ENCODE measurements around the gene CAMK2B. TPM values are rescaled to one million over a fixed set of nuclear protein-coding genes. Genes with fewer than 3 reads are reported as not detected.

Gene CAMK2B
- total RNA-seq, 1 experiment from 2014 or later: not detected

- TF ChIP-seq CTCF (IDR thresholded peaks at IDR 0.05; ENCODE audit: unreplicated experiment): no peak
- CTCF ChIA-PET: interaction anchor here (0.7 to 2.3 kb wide), 6 partner anchors 12 to 358 kb away, joined by 3 to 6 read pairs (median 3); partner anchors contain the start of gene YKT6
- Mint-ChIP-seq H3K4me3 (ENCODE audit: low read depth, unreplicated experiment) (no peak overlapping the region), H3K36me3 (ENCODE audit: insufficient read depth, unreplicated experiment) (peaks cover 27% of the 10 kb centered on the region), H3K27me3 (ENCODE audit: unreplicated experiment) (peaks cover 13% of the 10 kb centered on the region), H3K4me1 (ENCODE audit: low read depth, unreplicated experiment) (no peaks in the 10 kb centered on the region), H3K27ac (ENCODE audit: unreplicated experiment) (no peak overlapping the region), H3K9me3 (ENCODE audit: low read depth, unreplicated experiment) (no peaks in the 10 kb centered on the region)
- DNase-seq: no peak
- intact Hi-C loops (cut with micrococcal nuclease; ENCODE audit: unreplicated experiment): no loop called here
- no TSS peak for BruUV-seq (replicated peaks)
Observed at GRCh38 chr7:44212581-44213184, 112.7 kb downstream of the CAMK2B start.

- Mint-ChIP-seq H3K9me3 (ENCODE audit: low read depth, unreplicated experiment) (no peaks in the 10 kb centered on the region), H3K27ac (ENCODE audit: unreplicated experiment) (no peak overlapping the region), H3K36me3 (ENCODE audit: insufficient read depth, unreplicated experiment) (peaks cover 27% of the 10 kb centered on the region), H3K4me1 (ENCODE audit: low read depth, unreplicated experiment) (no peaks in the 10 kb centered on the region), H3K27me3 (ENCODE audit: unreplicated experiment) (peaks cover 6% of the 10 kb centered on the region), H3K4me3 (ENCODE audit: low read depth, unreplicated experiment) (no peak overlapping the region)
- DNase-seq: no peak
- no peak for TF ChIP-seq CTCF (IDR thresholded peaks at IDR 0.05; ENCODE audit: unreplicated experiment)
- CTCF ChIA-PET: interaction anchor here (0.7 to 2.3 kb wide), 4 partner anchors 12 to 359 kb away, joined by 3 to 6 read pairs (median 4); partner anchors contain the start of gene YKT6
- no TSS peak for BruUV-seq (replicated peaks)
- intact Hi-C loops (cut with micrococcal nuclease; ENCODE audit: unreplicated experiment): no loop called here
Observed at GRCh38 chr7:44212018-44212417, 113.4 kb downstream of the CAMK2B start.

GRCh38 chr7:44211126-44211675, 114.2 kb downstream of the CAMK2B start:
- TF ChIP-seq CTCF (IDR thresholded peaks at IDR 0.05; ENCODE audit: unreplicated experiment): no peak
- H3K9me3 Mint-ChIP-seq (ENCODE audit: low read depth, unreplicated experiment): no peaks in the 10 kb centered on the region
- no TSS peak for BruUV-seq (replicated peaks)
- no peaks in the 10 kb centered on the region for H3K4me1 Mint-ChIP-seq (ENCODE audit: low read depth, unreplicated experiment)
- peaks cover 27% of the 10 kb centered on the region for H3K36me3 Mint-ChIP-seq (ENCODE audit: insufficient read depth, unreplicated experiment)
- H3K27ac Mint-ChIP-seq (ENCODE audit: unreplicated experiment): no peak overlapping the region
- H3K4me3 Mint-ChIP-seq (ENCODE audit: low read depth, unreplicated experiment): no peak overlapping the region
- intact Hi-C loops (cut with micrococcal nuclease; ENCODE audit: unreplicated experiment): no loop called here
- H3K27me3 Mint-ChIP-seq (ENCODE audit: unreplicated experiment): no peaks in the 10 kb centered on the region
- CTCF ChIA-PET: no interaction called here
- no peak for DNase-seq

- intact Hi-C loops (cut with micrococcal nuclease; ENCODE audit: unreplicated experiment): no loop called here
- no peak for DNase-seq
- H3K27me3 Mint-ChIP-seq (ENCODE audit: unreplicated experiment): no peaks in the 10 kb centered on the region
- H3K27ac Mint-ChIP-seq (ENCODE audit: unreplicated experiment): no peak overlapping the region
- no TSS peak for BruUV-seq (replicated peaks)
- H3K4me3 Mint-ChIP-seq (ENCODE audit: low read depth, unreplicated experiment): no peak overlapping the region
- H3K9me3 Mint-ChIP-seq (ENCODE audit: low read depth, unreplicated experiment): no peaks in the 10 kb centered on the region
- peaks cover 27% of the 10 kb centered on the region for H3K36me3 Mint-ChIP-seq (ENCODE audit: insufficient read depth, unreplicated experiment)
- H3K4me1 Mint-ChIP-seq (ENCODE audit: low read depth, unreplicated experiment): no peaks in the 10 kb centered on the region
- CTCF ChIA-PET: no interaction called here
- no peak for TF ChIP-seq CTCF (IDR thresholded peaks at IDR 0.05; ENCODE audit: unreplicated experiment)
Observed at GRCh38 chr7:44210107-44210506, 115.3 kb downstream of the CAMK2B start.

Measured in Calu3 (cell line).